CD4-positive, alpha-beta T cell treated with Interleukin-6 at 100 ng/mL for 8 hours (primary cell): Measurements from ENCODE around the gene H1-8.
"Not testable (repeated sequence)": the region's sequence is repeated elsewhere in the genome, so short reads cannot be mapped to it uniquely, and the experiment has no call there.

Source experiments
- DNase-seq: peaks from one replicate; pipeline ENCODE4 v3.0.0-alpha.2; 2020; ENCODE audit warnings: mixed read lengths, low spot score

The H1-8 gene

DNA sequence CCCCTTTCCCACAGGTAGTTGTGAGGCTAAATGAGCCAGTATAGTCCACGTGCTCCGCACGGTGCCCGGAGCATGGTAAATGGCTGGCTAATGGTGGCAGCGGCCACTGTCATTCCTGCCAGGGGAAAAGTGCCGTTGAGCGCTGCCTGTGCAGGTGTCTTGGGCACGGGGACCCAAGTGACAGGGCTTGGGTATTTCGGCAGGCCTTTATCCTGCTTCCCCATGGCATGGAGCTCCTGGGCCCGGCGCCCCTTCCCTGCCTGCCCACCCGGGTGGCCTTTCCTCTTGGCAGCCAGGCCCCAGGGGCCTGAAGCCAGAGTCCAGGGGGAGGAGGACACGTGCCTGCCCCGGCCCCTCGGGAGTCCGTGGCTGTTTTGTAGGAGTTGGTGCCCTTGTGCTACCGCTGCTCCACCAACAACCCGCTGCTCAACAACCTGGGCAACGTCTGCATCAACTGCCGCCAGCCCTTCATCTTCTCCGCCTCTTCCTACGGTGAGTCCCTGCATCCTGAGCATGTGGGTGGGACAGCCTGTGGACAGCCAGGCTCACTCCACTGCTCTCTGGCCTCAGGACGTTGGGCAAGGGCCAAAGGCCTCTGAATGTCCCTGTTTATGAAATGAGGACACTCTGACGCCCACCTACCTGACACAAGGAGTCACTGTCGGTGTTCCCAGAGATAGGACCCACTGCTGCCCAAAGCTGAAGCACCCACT is 27.7 kb upstream of the H1-8 start:
- DNase-seq, result not testable (repeated sequence)

DNA sequence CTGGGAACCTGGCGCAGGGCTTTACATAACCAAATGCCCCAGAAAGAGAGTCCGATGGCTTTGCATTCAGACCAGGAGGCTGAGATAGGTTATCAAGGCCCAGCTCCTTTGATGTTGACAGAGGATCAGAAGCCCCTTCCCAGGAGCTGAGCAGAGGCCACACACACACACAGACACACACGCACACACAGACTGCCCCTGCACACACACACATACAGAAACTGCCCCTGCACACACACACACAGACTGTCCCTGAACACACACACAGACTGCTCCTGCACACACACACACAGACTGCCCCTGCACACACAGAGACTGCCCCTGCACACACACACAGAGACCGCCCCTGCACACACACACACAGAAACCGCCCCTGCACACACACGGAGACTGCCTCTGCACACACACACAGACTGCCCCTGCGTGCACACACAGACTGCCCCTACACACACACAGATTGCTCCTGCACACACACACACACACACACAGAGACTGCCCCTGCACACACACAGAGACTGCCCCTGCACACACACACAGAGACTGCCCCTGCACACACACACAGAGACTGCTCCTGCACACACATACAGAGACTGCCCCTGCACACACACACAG is 27.0 kb upstream of the H1-8 start:
- DNase-seq, result not testable (repeated sequence)

DNA sequence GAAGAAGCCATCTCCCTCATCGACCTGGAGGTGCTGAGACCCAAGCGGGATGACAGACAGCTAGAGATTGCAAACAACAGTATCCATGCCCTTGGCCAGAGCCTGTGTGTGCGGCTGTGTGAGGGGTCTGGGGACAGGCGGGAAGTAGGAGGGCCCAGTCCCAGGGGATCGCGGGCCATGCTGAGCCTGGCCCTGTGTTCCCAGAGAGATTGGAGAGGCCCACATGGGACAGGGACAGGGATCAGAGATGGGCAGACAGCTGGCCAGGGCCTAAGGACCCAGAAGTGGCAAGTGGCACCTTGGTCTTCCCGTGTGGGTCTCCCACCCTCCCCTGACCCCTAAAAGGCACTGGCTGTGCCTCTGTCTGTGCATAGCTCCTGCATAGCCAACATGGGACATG is 25.5 kb upstream of the H1-8 start:
- DNase-seq, result no peak

DNA sequence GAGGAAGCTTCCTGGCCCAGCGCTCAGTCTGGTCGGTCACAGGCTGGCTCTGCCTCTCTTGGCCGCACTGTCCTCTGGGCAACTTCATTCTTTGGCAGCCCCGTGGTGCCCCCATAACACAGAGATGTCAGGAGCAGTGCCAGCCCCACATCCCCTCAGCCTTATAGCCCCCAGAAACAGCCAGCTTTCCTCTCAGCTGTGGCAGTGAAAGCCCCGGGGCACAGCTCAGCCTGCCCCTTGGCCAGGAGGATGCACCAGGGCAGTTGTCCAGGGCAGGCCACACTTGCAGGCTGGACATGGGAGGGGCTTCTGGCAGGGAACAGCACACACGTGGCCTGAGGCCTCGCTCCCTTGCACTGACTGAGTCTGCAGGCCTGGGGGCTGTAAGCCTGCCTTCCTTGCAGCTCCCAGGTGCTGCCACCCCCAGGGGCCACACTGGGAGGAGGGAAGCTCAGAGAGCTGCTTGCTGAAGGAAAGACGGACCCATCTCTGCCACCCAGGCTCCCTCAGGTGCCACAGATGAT is 24.9 kb upstream of the H1-8 start:
- no peak for DNase-seq

DNA sequence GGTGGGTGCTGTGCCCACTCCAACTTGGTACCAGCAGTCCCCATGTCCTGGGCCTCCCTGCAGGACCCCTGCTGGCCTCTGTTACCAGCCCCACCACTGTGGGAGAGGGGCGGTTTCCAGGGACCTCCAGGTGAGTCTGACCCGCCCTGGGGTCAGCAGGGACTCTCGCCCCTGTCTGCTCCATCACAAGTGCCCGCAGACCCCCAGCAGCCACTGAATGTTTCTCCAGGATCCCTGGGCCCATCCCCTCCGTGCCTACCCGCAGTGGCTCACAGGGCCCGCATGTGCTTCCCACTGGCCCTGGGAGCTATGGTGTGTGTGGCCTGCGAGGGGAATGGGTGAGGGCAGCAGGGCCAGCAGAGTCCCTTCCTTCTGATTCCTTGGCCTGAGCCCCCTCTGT is 24.4 kb upstream of the H1-8 start:
- no peak for DNase-seq

DNA sequence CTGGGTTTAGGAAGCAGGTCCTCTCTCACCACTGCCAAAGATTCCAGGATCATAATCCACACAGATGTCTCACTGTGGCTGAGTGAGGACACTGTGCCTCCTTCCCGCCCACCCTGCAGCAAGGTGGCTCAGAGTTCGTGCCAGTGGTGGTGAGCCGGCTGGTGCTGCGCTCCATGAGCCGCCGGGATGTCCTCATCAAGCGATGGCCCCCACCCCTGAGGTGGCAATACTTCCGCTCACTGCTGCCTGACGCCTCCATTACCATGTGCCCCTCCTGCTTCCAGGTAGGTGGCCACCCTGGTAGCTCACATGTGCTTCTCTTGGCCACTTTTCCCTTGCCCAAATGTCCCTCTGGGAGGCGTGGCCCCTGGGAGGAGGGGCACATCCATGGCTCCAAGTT is 23.5 kb upstream of the H1-8 start:
- DNase-seq, result no peak

DNA sequence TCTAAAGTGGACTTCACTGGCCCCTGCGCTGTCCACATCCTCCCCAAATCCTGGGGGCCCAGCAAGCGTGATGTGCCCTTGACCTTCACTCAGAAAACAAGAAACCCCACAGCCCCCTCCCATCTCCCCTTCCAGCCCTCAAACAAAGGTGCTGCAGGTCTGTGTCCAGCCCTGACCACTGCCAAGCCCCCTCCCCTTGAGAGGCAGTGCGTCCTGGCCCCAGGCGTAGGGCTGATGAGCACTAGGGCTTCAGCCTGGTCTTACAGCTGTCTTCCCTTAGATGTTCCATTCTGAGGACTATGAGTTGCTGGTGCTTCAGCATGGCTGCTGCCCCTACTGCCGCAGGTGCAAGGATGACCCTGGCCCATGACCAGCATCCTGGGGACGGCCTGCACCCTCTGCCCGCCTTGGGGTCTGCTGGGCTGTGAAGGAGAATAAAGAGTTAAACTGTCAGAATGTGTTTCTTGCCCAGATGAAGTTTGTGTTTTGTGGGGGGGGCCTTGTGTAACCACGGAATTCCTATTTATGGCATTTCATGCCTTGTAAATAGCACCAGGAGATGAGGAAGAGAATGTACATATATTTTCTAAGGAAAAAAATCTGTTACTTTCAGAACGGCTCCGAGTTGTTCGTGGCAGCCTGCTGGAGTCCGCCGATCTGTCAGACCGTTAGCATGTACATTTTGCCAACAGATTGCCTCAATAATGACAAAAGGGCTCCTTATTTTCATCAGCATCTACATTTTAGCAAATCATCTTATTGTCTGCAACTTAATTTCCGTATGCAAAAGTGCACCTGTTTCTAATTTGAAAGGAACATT is 22.9 kb upstream of the H1-8 start:
- DNase-seq, result no peak

DNA sequence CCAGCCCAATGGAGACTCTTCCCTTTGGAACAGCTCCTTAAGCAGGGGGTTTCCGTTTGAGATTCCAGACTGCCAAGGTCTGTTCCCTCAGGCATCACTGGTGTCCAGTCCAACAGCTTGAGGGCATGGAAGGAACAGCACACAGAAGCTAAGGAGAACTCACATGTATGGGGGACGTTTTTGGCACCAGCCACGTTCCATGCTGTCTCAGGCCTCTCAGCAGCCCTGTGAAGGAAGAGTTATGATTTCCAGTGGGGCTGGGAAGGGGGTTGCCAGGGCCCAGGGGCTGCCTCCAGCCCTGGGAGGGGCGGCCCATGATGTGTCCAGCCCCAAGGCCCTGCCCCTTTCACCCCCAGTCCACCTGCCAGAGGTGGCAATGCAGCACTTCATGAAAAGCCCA is 22.0 kb upstream of the H1-8 start:
- DNase-seq, result no peak

DNA sequence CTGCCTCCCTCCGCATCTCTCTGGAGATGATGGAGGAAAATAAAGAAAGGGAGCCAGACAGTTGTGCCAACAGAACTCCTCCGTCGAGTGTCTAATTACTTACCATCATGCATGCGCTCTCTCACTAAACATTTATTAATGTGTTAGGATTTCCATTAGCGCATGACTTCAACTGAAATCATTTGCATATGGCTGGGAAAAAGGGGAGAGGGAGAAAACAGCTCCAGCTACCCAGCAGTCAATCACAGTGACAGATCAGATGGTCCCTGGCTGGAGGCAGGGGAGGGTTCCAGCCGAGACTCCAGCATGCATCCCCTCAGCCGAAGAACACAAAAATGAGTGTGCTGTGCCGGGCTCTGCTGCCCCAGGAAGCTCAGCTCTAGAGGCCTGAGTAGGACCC is 21.4 kb upstream of the H1-8 start:
- DNase-seq, result no peak

DNA sequence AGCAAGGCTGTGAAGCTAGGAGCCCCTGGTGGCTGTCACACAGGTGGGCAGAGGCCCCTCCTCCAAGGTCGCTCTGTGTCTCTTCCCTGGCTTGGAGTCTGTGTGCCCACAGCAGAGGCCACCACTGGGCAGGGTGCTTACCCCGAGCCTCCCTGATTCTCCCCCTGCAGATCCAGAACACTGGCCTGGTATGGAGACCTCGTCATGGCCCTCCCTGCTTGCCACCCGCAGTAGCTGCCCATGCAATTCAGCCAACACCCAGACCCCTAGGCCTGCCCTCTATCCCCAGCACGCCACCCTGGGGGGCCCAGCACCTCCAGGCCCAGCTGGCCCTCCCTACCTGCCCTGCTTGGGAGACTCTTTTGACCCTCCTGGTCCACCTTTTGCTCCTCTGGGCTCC is 20.0 kb upstream of the H1-8 start:
- DNase-seq, result no peak

DNA sequence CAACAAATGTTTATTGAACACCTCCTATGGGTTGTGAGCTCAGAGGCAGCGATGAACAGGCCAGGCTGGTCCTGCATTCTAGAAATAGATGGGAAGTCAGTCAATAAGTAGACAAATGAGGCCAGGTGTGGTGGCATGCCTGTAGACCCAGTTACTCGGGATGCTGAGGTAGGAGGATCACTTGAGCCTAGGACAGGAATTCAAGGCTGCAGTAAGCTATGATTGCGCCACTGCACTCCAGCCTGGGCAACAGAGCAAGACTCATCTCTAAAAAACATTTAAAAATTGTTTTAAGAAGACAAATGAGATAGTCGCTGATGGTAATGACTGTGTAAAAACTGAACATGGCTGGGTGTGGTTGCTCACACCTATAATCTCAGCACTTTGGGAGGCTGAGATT is 18.9 kb upstream of the H1-8 start:
- DNase-seq, result no peak

DNA sequence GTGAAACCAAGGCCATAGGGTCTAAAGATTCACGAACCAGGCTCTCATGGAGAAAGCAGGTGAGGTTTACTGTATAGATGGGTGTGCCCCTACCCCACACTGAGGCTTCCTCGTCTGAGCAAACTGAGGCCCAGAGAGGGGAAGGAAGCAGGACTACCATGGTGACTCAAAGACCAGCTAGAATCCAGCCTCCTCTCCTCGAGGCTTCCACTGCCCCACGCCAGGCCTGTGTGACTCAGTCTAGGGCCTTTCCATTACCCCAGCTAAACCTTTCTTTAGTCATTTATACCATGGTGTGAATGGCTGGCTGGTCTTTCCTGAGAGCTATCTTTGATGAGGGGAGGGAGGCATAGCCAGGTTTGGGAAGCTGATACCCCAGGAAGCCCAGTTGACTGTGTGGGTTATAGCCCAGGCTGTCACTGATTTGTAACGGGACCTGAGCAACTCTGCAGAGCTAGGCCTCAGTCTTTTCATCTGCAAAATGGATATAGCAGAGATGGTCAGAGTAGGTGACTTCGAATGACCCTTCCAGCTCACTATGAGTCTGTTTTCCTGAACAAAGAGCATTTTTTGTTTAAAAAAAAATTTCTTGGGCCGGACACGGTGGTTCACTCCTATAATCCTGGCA is 17.5 kb upstream of the H1-8 start:
- DNase-seq, result no peak

DNA sequence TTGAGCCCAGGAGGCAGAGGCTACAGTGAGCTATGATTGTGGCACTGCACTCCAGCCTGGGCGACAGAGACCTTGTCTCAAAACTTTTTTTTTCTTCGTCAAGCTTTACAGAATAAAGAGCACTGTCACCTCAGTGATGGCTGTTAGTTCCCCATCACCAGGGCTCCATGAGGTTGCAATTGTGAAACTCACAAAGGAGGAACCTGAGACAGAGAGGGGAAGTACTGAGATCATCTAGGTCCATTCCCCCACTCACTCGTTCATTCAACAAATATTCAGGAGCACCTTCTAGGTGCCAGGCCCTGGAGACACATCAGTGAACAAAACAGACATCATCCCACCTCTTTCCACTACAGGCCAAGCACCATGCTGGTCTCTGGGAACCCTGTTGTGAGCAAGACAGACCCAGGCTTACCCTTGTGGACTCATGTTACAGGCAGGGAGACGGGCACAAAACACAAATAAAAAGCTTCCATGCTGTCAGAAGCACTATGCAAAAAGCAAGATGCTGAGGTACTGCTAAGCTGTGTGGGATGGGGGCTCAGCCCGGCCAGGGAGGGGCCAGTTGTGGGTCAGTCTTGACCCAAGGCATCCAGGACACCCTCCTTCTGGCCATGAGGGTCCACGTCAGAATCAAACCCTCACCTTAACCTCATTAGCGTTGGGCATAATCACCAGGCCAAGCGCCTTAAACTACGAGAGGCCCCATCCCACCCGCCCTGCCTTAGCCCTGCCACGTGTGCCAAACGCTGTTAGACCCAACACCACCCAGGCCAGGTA is 16.7 kb upstream of the H1-8 start:
- DNase-seq, result no peak

DNA sequence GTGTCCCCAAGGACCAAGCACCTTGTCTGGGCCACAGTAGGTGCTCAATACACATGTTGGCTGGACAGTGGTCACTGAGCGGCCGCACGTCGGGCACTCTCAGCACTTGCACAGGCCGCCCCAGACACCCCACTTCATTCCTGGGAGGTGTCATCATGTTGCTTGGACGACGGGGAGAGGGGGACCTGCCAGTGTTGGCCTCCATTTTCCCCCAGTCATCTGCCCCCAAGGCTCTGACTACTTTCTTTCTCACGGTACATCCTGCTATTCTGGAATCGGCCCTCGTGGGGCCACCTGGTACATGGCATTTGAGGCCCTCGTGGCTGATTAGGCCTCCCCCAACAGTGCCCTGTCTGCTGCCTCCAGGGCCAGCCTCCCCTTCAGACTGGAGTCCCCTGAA is 15.7 kb upstream of the H1-8 start:
- DNase-seq, result no peak

DNA sequence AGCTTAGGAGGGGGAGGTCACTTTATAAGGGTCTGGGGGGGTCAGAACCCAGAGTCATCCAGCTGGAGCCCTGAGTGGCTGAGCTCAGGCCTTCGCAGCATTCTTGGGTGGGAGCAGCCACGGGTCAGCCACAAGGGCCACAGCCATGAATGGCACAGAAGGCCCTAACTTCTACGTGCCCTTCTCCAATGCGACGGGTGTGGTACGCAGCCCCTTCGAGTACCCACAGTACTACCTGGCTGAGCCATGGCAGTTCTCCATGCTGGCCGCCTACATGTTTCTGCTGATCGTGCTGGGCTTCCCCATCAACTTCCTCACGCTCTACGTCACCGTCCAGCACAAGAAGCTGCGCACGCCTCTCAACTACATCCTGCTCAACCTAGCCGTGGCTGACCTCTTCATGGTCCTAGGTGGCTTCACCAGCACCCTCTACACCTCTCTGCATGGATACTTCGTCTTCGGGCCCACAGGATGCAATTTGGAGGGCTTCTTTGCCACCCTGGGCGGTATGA is 14.3 kb upstream of the H1-8 start, which contains the start of gene RHO:
TSS of gene RHO (plus strand) at position 51 of the 512 bp plus-strand sequence. CDS start at position 146, 95 bp downstream.
- no peak for DNase-seq

DNA sequence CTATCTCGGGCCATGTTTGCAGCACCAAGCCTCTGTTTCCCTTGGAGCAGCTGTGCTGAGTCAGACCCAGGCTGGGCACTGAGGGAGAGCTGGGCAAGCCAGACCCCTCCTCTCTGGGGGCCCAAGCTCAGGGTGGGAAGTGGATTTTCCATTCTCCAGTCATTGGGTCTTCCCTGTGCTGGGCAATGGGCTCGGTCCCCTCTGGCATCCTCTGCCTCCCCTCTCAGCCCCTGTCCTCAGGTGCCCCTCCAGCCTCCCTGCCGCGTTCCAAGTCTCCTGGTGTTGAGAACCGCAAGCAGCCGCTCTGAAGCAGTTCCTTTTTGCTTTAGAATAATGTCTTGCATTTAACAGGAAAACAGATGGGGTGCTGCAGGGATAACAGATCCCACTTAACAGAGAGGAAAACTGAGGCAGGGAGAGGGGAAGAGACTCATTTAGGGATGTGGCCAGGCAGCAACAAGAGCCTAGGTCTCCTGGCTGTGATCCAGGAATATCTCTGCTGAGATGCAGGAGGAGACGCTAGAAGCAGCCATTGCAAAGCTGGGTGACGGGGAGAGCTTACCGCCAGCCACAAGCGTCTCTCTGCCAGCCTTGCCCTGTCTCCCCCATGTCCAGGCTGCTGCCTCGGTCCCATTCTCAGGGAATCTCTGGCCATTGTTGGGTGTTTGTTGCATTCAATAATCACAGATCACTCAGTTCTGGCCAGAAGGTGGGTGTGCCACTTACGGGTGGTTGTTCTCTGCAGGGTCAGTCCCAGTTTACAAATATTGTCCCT is 13.4 kb upstream of the H1-8 start:
- DNase-seq, result no peak

DNA sequence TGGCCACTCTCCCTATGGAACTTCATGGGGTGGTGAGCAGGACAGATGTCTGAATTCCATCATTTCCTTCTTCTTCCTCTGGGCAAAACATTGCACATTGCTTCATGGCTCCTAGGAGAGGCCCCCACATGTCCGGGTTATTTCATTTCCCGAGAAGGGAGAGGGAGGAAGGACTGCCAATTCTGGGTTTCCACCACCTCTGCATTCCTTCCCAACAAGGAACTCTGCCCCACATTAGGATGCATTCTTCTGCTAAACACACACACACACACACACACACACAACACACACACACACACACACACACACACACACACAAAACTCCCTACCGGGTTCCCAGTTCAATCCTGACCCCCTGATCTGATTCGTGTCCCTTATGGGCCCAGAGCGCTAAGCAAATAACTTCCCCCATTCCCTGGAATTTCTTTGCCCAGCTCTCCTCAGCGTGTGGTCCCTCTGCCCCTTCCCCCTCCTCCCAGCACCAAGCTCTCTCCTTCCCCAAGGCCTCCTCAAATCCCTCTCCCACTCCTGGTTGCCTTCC is 12.7 kb upstream of the H1-8 start:
- DNase-seq, result no peak

DNA sequence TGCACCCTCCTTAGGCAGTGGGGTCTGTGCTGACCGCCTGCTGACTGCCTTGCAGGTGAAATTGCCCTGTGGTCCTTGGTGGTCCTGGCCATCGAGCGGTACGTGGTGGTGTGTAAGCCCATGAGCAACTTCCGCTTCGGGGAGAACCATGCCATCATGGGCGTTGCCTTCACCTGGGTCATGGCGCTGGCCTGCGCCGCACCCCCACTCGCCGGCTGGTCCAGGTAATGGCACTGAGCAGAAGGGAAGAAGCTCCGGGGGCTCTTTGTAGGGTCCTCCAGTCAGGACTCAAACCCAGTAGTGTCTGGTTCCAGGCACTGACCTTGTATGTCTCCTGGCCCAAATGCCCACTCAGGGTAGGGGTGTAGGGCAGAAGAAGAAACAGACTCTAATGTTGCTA is 12.2 kb upstream of the H1-8 start:
- DNase-seq, result no peak

DNA sequence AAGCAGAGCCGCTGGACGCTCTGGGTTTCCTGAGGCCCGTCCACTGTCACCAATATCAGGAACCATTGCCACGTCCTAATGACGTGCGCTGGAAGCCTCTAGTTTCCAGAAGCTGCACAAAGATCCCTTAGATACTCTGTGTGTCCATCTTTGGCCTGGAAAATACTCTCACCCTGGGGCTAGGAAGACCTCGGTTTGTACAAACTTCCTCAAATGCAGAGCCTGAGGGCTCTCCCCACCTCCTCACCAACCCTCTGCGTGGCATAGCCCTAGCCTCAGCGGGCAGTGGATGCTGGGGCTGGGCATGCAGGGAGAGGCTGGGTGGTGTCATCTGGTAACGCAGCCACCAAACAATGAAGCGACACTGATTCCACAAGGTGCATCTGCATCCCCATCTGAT is 11.3 kb upstream of the H1-8 start:
- no peak for DNase-seq

DNA sequence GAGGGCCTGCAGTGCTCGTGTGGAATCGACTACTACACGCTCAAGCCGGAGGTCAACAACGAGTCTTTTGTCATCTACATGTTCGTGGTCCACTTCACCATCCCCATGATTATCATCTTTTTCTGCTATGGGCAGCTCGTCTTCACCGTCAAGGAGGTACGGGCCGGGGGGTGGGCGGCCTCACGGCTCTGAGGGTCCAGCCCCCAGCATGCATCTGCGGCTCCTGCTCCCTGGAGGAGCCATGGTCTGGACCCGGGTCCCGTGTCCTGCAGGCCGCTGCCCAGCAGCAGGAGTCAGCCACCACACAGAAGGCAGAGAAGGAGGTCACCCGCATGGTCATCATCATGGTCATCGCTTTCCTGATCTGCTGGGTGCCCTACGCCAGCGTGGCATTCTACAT is 10.7 kb upstream of the H1-8 start:
- no peak for DNase-seq
